Ishikawa (cell line): Measurements from ENCODE around the gene ACAP2.

Source experiments
- CEBPB ChIP-seq: IDR thresholded peaks from 2 replicates; pipeline ENCODE4 v1.6.1; 2012
- CREB1 ChIP-seq: IDR thresholded peaks from 2 replicates; pipeline ENCODE4 v1.6.1; 2012; ENCODE audit warnings: low read depth
- EGR1 ChIP-seq: IDR thresholded peaks from 2 replicates; pipeline ENCODE4 v1.6.1; 2012
- EP300 ChIP-seq: IDR thresholded peaks from 2 replicates; pipeline ENCODE4 v1.6.1; 2012; ENCODE audit warnings: borderline replicate concordance
- FOXM1 ChIP-seq: IDR thresholded peaks from 2 replicates; pipeline ENCODE4 v1.6.1; 2012; ENCODE audit warnings: low read depth, borderline replicate concordance
- MAX ChIP-seq: IDR thresholded peaks from 2 replicates; pipeline ENCODE4 v1.6.1; 2012
- NFIC ChIP-seq: IDR thresholded peaks from 2 replicates; pipeline ENCODE4 v1.6.1; 2012
- RAD21 ChIP-seq: IDR thresholded peaks from 2 replicates; pipeline ENCODE4 v1.6.1; 2012; ENCODE audit warnings: low read depth
- REST ChIP-seq: IDR thresholded peaks from 2 replicates; pipeline ENCODE4 v1.6.1; 2012; ENCODE audit warnings: low read depth, mild to moderate bottlenecking
- TAF1 ChIP-seq: IDR thresholded peaks from 2 replicates; pipeline ENCODE4 v1.6.1; 2012; ENCODE audit warnings: low read depth, mild to moderate bottlenecking
- TCF12 ChIP-seq: IDR thresholded peaks from 2 replicates; pipeline ENCODE4 v1.6.1; 2012; ENCODE audit warnings: low read depth
- TEAD4 ChIP-seq: IDR thresholded peaks from 2 replicates; pipeline ENCODE4 v1.6.1; 2012
- YY1 ChIP-seq: IDR thresholded peaks from 2 replicates; pipeline ENCODE4 v1.6.1; 2012; ENCODE audit warnings: low read depth
- ZBTB7A ChIP-seq: IDR thresholded peaks from 2 replicates; pipeline ENCODE4 v1.6.1; 2012; ENCODE audit warnings: low read depth
- TF ChIP-seq, protein P1 (sequence below): IDR thresholded peaks from 2 replicates; pipeline ENCODE4 v1.6.1; 2012

The ACAP2 gene

GRCh38 chr3:195241592-195242355 is 201.0 kb downstream of the ACAP2 start:
- TF ChIP-seq EP300 (no peak), CEBPB (no peak), EGR1 (no peak), CREB1 (no peak), YY1 (no peak), MAX (no peak), ZBTB7A (no peak), REST (no peak), TCF12 (no peak), RAD21 (no peak), TAF1 (no peak), NFIC (no peak), FOXM1 (no peak), TEAD4 (no peak)
- TF ChIP-seq, protein P1, sequence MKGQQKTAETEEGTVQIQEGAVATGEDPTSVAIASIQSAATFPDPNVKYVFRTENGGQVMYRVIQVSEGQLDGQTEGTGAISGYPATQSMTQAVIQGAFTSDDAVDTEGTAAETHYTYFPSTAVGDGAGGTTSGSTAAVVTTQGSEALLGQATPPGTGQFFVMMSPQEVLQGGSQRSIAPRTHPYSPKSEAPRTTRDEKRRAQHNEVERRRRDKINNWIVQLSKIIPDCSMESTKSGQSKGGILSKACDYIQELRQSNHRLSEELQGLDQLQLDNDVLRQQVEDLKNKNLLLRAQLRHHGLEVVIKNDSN = no peak

DNA sequence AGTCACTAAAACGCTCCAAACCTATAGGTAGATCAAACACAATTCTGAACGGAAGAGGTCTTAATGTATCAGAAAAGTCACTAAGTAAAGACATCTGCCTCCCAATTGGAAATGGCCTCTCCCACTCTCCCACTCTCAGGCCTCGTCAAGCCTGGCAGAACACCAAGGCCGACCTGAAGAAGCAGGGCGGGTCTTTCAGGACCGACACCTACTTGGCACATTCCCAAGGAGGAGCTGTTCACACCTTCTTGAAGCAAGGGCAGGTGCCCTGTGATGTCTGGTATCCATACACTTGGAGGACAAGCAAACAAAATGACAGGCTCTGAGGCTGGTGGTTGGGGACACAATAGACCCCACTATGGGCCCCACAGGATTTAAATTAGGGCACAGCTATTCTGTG is 201.9 kb downstream of the ACAP2 start:
- TF ChIP-seq TAF1 (no peak), EP300 (no peak), TEAD4 (no peak), MAX (peak; percentile 79), FOXM1 (no peak), NFIC (peak; percentile 81), CREB1 (no peak), REST (peak; percentile 44; the same call in 1 of the 2 replicates)

DNA sequence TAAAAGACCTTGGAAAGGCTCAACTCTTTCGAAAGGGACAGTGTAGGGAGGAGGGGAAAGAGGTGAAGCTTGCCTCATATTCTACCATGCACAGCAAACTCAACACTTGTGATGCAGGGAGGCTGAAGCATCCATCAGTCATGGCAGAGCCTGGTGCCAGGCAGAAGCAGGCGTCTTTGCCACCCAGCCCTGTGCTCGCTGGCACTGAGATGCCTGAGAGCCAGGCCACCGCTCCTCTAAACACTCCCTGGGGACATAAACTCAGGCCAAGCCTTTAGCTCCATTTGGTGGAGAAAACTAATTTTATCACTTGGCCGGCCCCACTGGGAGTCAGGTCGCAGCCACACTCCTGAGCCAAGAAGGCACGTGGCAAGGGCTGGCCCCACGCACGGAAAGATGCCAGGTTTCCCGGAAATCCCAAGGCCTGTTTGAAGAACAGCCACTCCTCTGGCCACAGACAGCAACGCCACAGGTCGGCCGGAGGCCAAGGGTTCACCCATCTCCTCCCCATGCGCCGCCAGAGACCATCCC is 202.6 kb downstream of the ACAP2 start:
- TF ChIP-seq ZBTB7A (no peak), MAX (no peak)

- TF ChIP-seq CEBPB (no peak), REST (no peak), TCF12 (no peak), FOXM1 (no peak), RAD21 (no peak), MAX (no peak), ZBTB7A (no peak), NFIC (no peak), CREB1 (no peak)
- TF ChIP-seq, protein P1 = no peak
Measured at GRCh38 chr3:195239121-195239520, 203.7 kb downstream of the ACAP2 start.
